Right atrium auricular region (tissue), 2 donors: Measurements from ENCODE around the gene CD79A. TPM values are rescaled to one million over a fixed set of nuclear protein-coding genes. Genes with fewer than 3 reads are reported as not detected.

ENCODE experiments used
- DNase-seq: peaks from one replicate; pipeline ENCODE4 v3.0.0-alpha.2; 2019; ENCODE audit warnings: low spot score
- H3K27ac ChIP-seq, 2 donors: fragments of 200-600 bp; sonication (generic); 1 replicate in 1 of 2; 2 replicates in 1 of 2; pipeline ENCODE4 v1.5.1; 2016 to 2019
- H3K27me3 ChIP-seq, 2 donors: fragments of 200-600 bp; sonication (generic); one replicate each; pipeline versions ENCODE4 v1.5.1 to v1.6.0; 2017 to 2019
- H3K36me3 ChIP-seq: fragments of 200-600 bp; sonication (generic); one replicate; pipeline ENCODE4 v1.5.1; 2016
- H3K4me1 ChIP-seq, 2 donors: fragments of 200-600 bp; sonication (generic); one replicate each; pipeline versions ENCODE4 v1.5.1 to v1.6.0; 2017 to 2019
- H3K4me3 ChIP-seq, 2 donors: fragments of 200-600 bp; sonication (generic); 1 replicate in 1 of 2; 2 replicates in 1 of 2; pipeline ENCODE4 v1.5.1; 2017 to 2019; ENCODE audit warnings: mild to moderate bottlenecking in 1 of 2, moderate library complexity in 1 of 2
- H3K9me3 ChIP-seq, 2 donors: fragments of 200-600 bp; sonication (generic); one replicate each; pipeline ENCODE4 v1.5.1; 2019
- CTCF ChIP-seq, 2 donors: fragments of 200-600 bp; sonication (generic); IDR thresholded peaks; one replicate each; pipeline ENCODE4 v1.5.1; 2019; ENCODE audit warnings: antibody characterized with exemption in 2 of 2
- total RNA-seq, 2 donors: library from RNA; depleted of rRNA; stranded (reverse); fragments of >200 nt; gene quantifications; one replicate each; pipeline ENCODE4 v1.1.0, GENCODE V29; 2016

Gene CD79A
- total RNA-seq, 2 donors from 2014 or later: 1.1 TPM; not detected in 1

- no peak for DNase-seq
- H3K27ac ChIP-seq: no peak overlapping the region
Observed at GRCh38 chr19:41910240-41910991, 33.3 kb downstream of the CD79A start.

GRCh38 chr19:41910992-41911888 is 34.2 kb downstream of the CD79A start:
- TF ChIP-seq CTCF (IDR thresholded peaks at IDR 0.05): no peak
- no peaks in the 10 kb centered on the region for H3K9me3 ChIP-seq
- H3K36me3 ChIP-seq: peaks cover 8% of the 10 kb centered on the region
- no peak overlapping the region for H3K4me3 ChIP-seq
- peaks cover 0 to 12% of the 10 kb centered on the region in 2 donors for H3K4me1 ChIP-seq
- no peak for DNase-seq
- H3K27ac ChIP-seq: no peak overlapping the region
- H3K27me3 ChIP-seq: peaks cover 10 to 19% of the 10 kb centered on the region in 2 donors

More at GRCh38 chr19:41910240-41910991, 33.3 kb downstream of the CD79A start:
- Histone ChIP-seq H3K4me1 (peaks cover 0 to 12% of the 10 kb centered on the region in 2 donors), H3K9me3 (no peaks in the 10 kb centered on the region), H3K4me3 (no peak overlapping the region), H3K36me3 (peaks cover 16% of the 10 kb centered on the region), H3K27me3 (peaks cover 6 to 19% of the 10 kb centered on the region in 2 donors)
- no peak for TF ChIP-seq CTCF (IDR thresholded peaks at IDR 0.05)

- Histone ChIP-seq H3K27ac (no peak overlapping the region), H3K27me3 (peaks cover 10 to 19% of the 10 kb centered on the region in 2 donors)
- no peak for TF ChIP-seq CTCF (IDR thresholded peaks at IDR 0.05)
Observed at GRCh38 chr19:41911889-41912731, 35.0 kb downstream of the CD79A start.

GRCh38 chr19:41912899-41913537 is 35.9 kb downstream of the CD79A start:
- H3K36me3 ChIP-seq: no peaks in the 10 kb centered on the region
- no peak for DNase-seq
- peaks cover 10 to 19% of the 10 kb centered on the region in 2 donors for H3K27me3 ChIP-seq
- no peak overlapping the region for H3K4me3 ChIP-seq
- TF ChIP-seq CTCF (IDR thresholded peaks at IDR 0.05): no peak
- H3K9me3 ChIP-seq: no peaks in the 10 kb centered on the region
- peaks cover 0 to 12% of the 10 kb centered on the region in 2 donors for H3K4me1 ChIP-seq
- no peak overlapping the region for H3K27ac ChIP-seq

More at GRCh38 chr19:41911889-41912731, 35.0 kb downstream of the CD79A start:
- peaks cover 1% of the 10 kb centered on the region for H3K36me3 ChIP-seq
- no peak for DNase-seq
- H3K4me1 ChIP-seq: peaks cover 0 to 12% of the 10 kb centered on the region in 2 donors
- no peaks in the 10 kb centered on the region for H3K9me3 ChIP-seq
- H3K4me3 ChIP-seq: no peak overlapping the region
